ENCODE data around the gene LMNTD2.

Gene LMNTD2

DNA sequence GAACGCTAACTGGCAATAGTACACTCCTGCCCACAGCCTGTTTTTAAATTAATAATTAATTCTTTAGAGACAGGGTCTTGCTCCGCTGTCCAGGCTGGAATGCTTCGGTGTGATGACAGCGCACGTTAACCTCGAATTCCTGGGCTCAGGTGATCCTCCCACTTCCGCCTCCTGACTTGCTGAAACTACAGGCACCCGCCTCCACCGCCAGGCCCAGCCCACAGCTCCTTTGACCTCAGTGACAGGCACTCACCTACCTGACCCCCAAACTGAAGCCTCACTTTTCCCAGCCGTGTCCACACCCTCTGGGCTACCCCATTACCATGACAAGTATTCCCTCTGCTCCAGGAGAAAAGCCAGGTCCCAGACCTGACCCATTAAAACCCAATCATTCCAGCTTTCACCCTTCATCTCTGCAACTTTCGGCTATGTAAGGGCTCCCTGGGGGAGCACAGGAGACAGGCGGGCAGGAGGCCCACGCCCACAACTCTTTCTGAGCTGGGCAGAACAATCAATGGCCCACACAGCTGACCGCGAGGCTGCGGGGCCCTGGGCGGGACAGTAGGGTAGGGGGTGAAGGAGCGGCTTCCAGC is 730 bp downstream of the LMNTD2 start:
- DNase-seq (ENCODE audit: low read depth in 1 of 2, low spot score in 1 of 2): peak; percentile 23 to 52
- in situ Hi-C loops (cut with HindIII; ENCODE audit: low pct_unique_long_range_greater_than_20kb, low sequenced_read_pairs): no loop called here
- TF ChIP-seq JUND (IDR thresholded peaks at IDR 0.05; ENCODE audit: low read depth): no peak

DNA sequence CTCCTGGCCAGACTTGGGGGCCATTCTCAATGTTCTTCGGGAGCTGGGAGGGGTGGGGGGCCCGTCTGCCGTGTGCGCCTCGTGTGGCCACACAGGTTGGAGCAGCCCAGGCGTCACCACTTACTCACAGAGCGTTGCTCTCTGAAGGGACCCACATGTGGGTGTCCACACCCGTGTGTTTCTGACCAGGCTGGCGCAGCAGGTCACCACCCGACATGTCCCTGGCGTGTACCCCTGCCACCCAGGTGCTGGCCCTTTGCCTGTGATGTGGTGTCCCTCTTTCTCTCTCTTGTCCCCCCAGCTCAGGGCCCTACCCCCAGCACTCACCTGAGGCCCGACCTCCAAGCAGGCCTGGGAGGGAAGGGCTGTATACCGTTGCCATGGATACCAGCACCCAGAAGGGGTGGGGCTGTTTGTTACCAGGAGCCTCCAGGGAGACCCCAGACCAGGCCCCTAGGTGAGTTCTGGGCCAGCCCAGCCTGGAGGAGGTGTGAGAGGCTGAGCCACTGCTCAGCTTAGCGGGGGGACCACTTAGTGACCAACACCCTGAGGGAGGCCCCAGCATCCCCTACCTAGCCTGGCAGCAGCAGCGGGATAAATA is 1.4 kb downstream of the LMNTD2 start:
- TF ChIP-seq JUND (IDR thresholded peaks at IDR 0.05; ENCODE audit: low read depth): no peak
- in situ Hi-C loops (cut with HindIII; ENCODE audit: low pct_unique_long_range_greater_than_20kb, low sequenced_read_pairs): no loop called here
- no peak for DNase-seq (ENCODE audit: low read depth in 1 of 2, low spot score in 1 of 2)

DNA sequence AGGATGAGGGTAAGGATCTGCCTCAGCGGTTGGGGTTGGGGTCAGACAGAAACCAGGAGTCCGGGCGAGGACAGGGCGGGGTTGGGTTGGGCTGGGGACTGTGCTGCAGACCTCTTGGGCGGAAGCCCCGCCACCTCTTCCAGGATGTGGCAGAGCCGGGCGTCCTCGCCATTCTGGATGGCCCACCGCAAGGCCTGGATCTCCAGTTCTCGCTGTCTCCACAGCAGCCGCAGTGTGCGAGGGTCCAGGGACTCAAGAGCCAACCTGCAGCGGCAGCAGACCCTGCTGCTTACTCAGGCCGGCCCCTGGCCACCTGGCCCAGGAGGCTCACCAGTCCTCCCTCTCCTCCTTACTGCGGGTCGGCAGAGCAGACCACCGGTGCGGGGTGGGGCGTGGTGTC is 2.0 kb downstream of the LMNTD2 start:
- no peak for DNase-seq (ENCODE audit: low read depth in 1 of 2, low spot score in 1 of 2)
- in situ Hi-C loops (cut with HindIII; ENCODE audit: low pct_unique_long_range_greater_than_20kb, low sequenced_read_pairs): no loop called here
- TF ChIP-seq JUND (IDR thresholded peaks at IDR 0.05; ENCODE audit: low read depth): no peak

DNA sequence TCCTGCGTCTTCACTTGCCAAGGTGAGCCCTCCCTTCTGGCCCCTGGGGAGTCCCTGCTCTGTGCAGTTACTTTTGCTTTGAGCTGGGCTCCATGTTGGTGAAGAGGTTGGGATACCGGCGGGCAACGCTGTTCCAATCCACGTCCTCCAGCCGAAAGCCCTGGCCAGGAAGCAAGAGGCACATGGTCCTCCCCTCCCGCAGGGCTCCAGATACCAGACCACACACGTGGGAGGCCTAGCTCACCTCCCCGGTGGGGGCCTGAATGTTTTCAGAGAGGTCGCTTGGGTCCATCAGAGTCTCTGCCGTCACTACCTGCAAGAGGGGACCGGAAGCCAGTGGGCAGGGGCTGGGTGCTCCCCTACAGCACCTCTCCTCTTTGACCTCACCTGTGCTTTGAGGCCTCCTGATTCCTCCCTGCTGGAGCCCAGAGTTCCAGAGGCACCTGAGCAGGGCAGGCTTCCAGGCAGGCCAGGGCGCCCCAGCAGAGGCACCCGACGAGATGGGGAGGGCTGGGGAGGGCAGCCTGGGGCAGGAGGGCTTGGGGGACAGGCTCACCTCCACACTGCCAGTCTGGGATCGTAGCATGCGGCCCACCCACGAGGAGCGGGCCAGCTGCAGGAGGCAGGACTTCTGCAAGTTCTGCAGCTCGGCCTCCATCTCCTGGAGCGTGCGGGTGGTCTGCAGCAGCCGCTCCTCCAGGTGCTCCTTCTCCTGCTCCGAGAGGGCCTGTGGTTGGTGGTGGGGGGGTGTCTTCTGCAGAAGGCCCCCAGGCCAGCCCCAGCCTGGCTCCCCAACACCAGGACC is 3.0 kb downstream of the LMNTD2 start:
- in situ Hi-C loops (cut with HindIII; ENCODE audit: low pct_unique_long_range_greater_than_20kb, low sequenced_read_pairs): no loop called here
- no peak for DNase-seq (ENCODE audit: low read depth in 1 of 2, low spot score in 1 of 2)
- TF ChIP-seq JUND (IDR thresholded peaks at IDR 0.05; ENCODE audit: low read depth): no peak

DNA sequence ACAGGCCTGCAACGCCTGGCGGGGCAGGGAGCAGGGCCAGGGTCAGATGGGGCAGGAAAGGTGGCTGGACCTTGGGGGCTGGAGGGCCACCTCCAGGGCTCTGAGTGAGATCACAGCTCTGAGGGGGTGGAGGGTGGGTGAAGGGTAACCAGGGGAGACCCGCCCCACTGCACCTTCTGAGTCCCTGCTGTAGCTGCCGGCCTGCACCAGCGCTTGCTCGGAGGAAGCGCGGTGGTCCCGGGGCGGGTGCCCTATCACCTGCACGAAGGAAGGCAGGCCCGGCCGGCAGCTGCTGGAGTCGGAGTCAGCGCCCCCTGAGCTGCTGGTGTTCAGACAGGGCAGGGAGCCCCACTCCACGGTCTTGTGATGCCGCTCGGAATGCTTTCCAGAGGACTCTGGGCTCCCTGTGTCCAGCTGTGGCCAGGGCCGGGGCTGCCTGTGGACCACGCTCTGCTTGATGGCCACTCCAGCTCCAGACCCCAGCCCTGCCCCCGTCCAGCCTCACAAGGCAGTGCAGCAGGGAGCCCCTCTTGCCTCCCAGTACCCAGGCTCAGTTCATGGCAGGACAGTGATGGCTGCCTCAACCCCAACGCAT is 3.8 kb downstream of the LMNTD2 start:
- in situ Hi-C loops (cut with HindIII; ENCODE audit: low pct_unique_long_range_greater_than_20kb, low sequenced_read_pairs): no loop called here
- TF ChIP-seq JUND (IDR thresholded peaks at IDR 0.05; ENCODE audit: low read depth): no peak
- no peak for DNase-seq (ENCODE audit: low read depth in 1 of 2, low spot score in 1 of 2)

DNA sequence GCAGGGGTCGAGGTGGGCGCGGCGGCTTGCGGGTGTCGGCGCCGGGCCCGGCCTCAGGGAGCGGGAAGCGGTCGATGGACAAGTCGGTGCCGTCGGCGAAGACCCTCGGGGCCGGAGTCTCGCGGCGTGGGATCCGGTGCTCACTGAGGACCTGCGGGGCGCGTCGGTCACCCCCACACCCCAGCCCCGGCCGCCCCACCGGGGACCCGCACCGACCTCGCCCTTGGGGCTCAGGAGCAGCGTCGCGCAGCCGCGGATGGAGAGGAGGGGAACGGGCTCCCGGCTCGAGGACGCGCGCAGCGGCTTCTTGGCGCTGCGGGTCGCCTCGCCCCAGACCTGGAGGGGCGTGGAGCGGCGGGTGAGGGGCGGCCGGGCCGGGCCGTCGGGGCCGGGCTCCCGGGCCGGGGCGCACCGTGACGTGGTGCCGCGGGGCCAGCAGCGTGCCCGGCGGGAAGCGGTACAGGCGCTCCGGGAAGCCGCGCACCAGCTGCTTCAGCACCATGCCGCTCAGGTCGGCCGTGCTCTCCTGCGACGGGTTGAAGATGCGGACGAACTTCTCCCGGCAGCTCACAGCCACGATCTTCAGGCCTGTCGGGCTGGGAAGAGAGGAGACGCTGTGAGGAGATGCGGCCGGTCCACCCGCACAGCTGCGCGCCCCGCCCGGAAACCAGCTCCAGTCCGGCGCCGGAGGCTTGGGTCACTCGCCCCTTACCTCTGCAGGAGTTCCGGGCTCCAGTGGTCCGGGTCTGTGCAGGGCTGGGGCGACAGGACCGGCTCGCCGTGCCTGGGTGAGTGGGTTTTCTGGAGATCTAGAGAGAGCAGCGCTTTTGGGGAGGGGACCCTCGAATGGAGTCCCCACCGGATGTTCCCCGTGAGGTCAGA is 4.5 kb downstream of the LMNTD2 start:
- in situ Hi-C loops (cut with HindIII; ENCODE audit: low pct_unique_long_range_greater_than_20kb, low sequenced_read_pairs): no loop called here
- DNase-seq (ENCODE audit: low read depth in 1 of 2, low spot score in 1 of 2): no peak
- no peak for TF ChIP-seq JUND (IDR thresholded peaks at IDR 0.05; ENCODE audit: low read depth)

DNA sequence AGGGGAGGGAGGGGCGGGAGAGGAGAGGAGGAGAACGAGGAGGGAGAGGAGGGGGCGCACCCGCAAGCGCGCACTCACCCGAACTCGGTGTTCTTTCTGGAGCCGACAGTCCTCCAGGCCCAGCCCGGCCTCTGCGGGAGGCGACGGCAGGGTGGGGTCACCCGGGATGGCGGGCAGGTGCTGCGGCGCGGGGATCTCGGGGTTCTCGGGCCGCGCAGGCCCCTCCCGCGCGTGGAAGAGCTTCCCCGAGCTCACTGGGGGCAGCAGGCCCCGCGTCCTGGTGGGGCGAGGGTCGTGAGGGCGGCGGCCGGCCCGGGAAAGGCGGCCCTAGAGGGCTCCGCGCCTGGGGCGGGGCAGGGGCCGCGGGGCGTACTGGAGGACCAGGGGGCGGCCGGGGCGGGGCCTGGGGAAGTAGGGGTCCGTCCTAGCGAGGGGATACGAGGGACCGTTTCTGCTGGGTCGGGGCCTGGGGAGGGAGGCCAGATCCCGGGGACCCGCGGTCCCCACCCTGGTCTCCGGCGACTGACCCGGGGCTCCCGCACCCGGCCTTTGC is 5.2 kb downstream of the LMNTD2 start:
- no peak for DNase-seq (ENCODE audit: low read depth in 1 of 2, low spot score in 1 of 2)
- TF ChIP-seq JUND (IDR thresholded peaks at IDR 0.05; ENCODE audit: low read depth): no peak
- in situ Hi-C loops (cut with HindIII; ENCODE audit: low pct_unique_long_range_greater_than_20kb, low sequenced_read_pairs): no loop called here

DNA sequence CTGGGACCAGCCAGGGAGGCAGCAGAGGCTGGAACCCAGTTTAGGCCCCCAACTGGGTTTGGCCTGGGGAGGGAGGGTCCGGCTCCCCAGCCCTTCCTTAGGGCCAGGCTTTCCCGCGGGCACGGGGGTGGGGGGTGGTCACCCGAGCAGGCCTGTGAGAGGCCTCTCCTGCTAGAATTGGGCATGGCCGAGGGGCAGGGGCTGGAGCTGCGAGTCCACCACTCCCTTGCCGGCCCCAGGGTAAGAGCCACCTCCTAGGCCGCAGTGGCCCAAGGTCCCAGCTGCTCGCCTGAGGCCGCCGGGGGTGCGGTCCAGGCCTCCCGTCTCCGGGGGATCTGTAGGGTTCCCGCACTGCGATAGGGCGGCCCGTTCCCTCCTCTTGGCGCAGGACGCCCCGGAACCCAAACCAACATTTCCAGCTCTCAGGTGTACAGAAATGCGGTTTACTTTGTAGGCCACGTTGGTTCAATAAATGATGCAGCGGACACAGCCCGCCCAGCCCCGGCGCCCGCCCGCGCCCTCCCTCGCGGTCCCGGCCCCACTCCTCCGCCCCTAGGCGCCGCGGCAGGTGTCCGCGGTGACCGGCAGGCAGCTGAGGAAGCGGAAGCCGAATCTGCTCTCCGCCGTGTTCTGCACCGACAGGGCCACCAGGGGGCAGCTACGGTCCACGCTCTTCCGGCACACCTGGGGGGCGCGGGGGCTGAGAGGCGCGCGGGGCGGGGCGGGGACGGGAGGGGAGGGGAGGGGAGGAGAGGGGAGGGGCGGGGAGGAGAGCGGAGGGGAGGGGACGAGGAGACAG is 5.9 kb downstream of the LMNTD2 start:
- TF ChIP-seq JUND (IDR thresholded peaks at IDR 0.05; ENCODE audit: low read depth): no peak
- in situ Hi-C loops (cut with HindIII; ENCODE audit: low pct_unique_long_range_greater_than_20kb, low sequenced_read_pairs): no loop called here
- DNase-seq (ENCODE audit: low read depth in 1 of 2, low spot score in 1 of 2): peak; percentile 71 to 89

DNA sequence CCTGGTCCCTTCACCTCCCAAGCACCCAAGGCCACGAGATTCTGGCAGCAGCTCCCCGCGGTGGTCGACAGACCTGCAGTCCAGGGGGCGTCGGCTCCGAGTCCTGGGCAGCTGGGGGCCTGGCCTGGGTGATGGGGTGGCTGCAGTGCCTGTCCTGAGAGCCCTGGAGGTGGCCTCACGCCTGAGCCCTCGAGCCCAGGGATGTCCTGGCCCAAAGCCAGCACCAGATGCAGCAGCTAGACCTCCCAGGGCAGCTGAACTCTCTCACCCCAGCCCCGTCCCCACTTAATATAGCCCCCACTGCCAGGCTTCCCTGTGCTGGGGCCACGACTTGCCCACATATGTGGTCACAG is 6.6 kb downstream of the LMNTD2 start:
- no peak for TF ChIP-seq JUND (IDR thresholded peaks at IDR 0.05; ENCODE audit: low read depth)

DNA sequence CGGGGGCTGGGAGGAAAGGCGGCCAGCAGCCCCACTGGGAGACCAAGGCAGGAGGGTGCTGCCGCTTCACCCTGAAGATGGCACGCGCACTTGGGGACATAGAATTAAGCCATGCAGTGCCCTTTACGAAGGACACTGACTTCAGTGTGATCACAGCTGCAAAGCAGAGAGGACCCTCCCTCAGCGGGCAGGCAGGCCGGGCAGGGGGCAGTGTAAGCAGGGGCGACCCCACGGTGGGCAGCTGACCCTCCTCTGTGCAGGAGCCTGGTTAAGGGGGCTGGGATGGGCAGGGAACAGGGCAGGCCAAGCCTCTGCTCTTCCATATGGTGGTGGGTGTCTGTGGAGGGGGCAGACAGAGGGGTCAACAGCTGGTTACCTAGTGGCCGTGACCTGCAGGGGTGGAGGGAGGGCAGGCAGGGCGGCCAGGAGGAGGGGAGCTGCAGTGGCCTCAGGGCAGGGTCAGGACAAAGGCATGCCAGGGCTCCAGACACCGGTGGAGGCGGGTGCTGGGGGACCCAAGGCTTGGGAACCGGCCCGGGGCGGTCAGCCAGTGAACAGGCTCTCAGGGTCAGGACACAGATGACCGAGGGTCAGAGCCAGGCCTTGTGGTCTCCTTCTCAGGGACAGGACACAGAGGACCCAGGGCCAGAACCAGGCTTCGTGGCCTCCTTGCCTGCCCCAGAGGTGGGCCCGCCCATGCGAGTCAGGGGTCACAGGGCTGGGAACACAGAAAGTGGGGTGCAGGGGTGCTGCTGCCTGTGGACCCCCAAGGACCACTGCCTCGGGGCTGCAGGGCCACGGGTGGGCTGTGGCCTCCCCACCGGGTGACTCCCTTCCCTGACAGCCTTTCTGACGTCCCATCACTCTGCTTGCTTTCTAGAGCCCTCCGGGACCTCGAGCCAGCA is 7.2 kb downstream of the LMNTD2 start:
- in situ Hi-C loops (cut with HindIII; ENCODE audit: low pct_unique_long_range_greater_than_20kb, low sequenced_read_pairs): no loop called here
- no peak for TF ChIP-seq JUND (IDR thresholded peaks at IDR 0.05; ENCODE audit: low read depth)

More for the DNA sequence above, 6.6 kb downstream of the LMNTD2 start:
- no peak for DNase-seq (ENCODE audit: low read depth in 1 of 2, low spot score in 1 of 2)
- in situ Hi-C loops (cut with HindIII; ENCODE audit: low pct_unique_long_range_greater_than_20kb, low sequenced_read_pairs): no loop called here

More for the DNA sequence above, 7.2 kb downstream of the LMNTD2 start:
- no peak for DNase-seq (ENCODE audit: low read depth in 1 of 2, low spot score in 1 of 2)

Data from T47D (cell line).